Thyroid gland (tissue), 4 donors: ENCODE measurements around the gene PTGR3.

ENCODE experiments used
- POLR2A ChIP-seq, 2 donors: fragments of 450-650 bp; IDR thresholded peaks; one replicate each; pipeline ENCODE4 v1.6.1; 2017; ENCODE audit warnings: antibody characterized with exemption in 2 of 2, mild to moderate bottlenecking in 2 of 2, moderate library complexity in 1 of 2
- TF ChIP-seq, protein P1 (sequence below), 6 experiments: fragments of 200-600 bp in 3 of 6; fragments of 450-650 bp in 3 of 6; sonication (generic) in 3 of 6; IDR thresholded peaks; one replicate each; pipeline ENCODE4 v1.5.1; 2016 to 2019; ENCODE audit warnings: antibody characterized with exemption in 6 of 6, mild to moderate bottlenecking in 2 of 6, inconsistent platforms in 1 of 6, moderate library complexity in 1 of 6

DNA sequence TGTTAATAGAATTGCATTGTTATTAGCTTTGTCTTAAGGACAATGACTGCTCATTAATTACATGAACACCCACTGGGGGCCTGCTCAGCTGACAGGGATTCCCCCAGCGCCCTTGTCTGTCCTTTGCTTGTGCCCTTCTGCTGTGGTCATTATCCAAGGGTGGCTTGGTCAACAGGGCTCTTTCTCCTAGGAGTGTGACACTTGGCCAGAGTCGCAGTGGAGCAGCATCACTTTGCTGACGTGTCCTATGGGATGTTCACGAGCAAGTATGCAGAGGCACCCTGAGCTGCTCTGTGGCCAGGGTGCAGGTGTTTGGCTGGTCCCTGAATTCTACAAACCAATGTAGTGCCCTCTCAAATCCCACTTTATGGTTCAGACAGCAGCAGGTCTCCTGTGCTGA lies 46.0 kb downstream of the PTGR3 start:
- TF ChIP-seq, protein P1, sequence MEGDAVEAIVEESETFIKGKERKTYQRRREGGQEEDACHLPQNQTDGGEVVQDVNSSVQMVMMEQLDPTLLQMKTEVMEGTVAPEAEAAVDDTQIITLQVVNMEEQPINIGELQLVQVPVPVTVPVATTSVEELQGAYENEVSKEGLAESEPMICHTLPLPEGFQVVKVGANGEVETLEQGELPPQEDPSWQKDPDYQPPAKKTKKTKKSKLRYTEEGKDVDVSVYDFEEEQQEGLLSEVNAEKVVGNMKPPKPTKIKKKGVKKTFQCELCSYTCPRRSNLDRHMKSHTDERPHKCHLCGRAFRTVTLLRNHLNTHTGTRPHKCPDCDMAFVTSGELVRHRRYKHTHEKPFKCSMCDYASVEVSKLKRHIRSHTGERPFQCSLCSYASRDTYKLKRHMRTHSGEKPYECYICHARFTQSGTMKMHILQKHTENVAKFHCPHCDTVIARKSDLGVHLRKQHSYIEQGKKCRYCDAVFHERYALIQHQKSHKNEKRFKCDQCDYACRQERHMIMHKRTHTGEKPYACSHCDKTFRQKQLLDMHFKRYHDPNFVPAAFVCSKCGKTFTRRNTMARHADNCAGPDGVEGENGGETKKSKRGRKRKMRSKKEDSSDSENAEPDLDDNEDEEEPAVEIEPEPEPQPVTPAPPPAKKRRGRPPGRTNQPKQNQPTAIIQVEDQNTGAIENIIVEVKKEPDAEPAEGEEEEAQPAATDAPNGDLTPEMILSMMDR (IDR thresholded peaks at IDR 0.05): no peak
- TF ChIP-seq POLR2A (IDR thresholded peaks at IDR 0.05): no peak
